GM12873 (cell line): ENCODE data around the gene TGFBR2.

Experiments
- TF ChIP-seq, protein P1 (sequence below): IDR thresholded peaks from 2 replicates; pipeline ENCODE4 v1.5.1; 2012; ENCODE audit warnings: low read depth, mild to moderate bottlenecking, moderate library complexity, low read length, control low read depth; ENCODE audit not compliant: insufficient read depth; ENCODE audit errors: missing control alignments

Gene TGFBR2

DNA sequence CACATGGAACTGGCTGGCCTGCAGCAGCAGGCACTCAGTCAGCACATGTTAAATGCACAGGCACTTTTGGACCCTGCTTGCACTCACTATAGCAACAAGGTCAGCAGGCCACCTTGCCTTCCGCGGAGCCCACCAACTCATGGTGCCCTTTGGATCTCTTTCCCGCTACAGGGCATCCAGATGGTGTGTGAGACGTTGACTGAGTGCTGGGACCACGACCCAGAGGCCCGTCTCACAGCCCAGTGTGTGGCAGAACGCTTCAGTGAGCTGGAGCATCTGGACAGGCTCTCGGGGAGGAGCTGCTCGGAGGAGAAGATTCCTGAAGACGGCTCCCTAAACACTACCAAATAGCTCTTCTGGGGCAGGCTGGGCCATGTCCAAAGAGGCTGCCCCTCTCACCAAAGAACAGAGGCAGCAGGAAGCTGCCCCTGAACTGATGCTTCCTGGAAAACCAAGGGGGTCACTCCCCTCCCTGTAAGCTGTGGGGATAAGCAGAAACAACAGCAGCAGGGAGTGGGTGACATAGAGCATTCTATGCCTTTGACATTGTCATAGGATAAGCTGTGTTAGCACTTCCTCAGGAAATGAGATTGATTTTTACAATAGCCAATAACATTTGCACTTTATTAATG is 85.0 kb downstream of the TGFBR2 start:
- TF ChIP-seq, protein P1, sequence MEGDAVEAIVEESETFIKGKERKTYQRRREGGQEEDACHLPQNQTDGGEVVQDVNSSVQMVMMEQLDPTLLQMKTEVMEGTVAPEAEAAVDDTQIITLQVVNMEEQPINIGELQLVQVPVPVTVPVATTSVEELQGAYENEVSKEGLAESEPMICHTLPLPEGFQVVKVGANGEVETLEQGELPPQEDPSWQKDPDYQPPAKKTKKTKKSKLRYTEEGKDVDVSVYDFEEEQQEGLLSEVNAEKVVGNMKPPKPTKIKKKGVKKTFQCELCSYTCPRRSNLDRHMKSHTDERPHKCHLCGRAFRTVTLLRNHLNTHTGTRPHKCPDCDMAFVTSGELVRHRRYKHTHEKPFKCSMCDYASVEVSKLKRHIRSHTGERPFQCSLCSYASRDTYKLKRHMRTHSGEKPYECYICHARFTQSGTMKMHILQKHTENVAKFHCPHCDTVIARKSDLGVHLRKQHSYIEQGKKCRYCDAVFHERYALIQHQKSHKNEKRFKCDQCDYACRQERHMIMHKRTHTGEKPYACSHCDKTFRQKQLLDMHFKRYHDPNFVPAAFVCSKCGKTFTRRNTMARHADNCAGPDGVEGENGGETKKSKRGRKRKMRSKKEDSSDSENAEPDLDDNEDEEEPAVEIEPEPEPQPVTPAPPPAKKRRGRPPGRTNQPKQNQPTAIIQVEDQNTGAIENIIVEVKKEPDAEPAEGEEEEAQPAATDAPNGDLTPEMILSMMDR, result no peak

DNA sequence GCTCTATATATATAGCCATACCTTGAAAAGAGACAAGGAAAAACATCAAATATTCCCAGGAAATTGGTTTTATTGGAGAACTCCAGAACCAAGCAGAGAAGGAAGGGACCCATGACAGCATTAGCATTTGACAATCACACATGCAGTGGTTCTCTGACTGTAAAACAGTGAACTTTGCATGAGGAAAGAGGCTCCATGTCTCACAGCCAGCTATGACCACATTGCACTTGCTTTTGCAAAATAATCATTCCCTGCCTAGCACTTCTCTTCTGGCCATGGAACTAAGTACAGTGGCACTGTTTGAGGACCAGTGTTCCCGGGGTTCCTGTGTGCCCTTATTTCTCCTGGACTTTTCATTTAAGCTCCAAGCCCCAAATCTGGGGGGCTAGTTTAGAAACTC is 85.5 kb downstream of the TGFBR2 start:
- TF ChIP-seq, protein P1, result no peak

DNA sequence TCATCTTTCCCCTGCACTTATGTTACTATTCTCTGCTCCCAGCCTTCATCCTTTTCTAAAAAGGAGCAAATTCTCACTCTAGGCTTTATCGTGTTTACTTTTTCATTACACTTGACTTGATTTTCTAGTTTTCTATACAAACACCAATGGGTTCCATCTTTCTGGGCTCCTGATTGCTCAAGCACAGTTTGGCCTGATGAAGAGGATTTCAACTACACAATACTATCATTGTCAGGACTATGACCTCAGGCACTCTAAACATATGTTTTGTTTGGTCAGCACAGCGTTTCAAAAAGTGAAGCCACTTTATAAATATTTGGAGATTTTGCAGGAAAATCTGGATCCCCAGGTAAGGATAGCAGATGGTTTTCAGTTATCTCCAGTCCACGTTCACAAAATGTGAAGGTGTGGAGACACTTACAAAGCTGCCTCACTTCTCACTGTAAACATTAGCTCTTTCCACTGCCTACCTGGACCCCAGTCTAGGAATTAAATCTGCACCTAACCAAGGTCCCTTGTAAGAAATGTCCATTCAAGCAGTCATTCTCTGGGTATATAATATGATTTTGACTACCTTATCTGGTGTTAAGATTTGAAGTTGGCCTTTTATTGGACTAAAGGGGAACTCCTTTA is 86.2 kb downstream of the TGFBR2 start:
- TF ChIP-seq, protein P1, result no peak

DNA sequence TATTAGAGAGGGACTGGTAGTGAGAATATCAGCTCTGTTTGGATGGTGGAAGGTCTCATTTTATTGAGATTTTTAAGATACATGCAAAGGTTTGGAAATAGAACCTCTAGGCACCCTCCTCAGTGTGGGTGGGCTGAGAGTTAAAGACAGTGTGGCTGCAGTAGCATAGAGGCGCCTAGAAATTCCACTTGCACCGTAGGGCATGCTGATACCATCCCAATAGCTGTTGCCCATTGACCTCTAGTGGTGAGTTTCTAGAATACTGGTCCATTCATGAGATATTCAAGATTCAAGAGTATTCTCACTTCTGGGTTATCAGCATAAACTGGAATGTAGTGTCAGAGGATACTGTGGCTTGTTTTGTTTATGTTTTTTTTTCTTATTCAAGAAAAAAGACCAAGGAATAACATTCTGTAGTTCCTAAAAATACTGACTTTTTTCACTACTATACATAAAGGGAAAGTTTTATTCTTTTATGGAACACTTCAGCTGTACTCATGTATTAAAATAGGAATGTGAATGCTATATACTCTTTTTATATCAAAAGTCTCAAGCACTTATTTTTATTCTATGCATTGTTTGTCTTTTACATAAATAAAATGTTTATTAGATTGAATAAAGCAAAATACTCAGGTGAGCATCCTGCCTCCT is 87.2 kb downstream of the TGFBR2 start:
- TF ChIP-seq, protein P1, result peak; percentile 77

DNA sequence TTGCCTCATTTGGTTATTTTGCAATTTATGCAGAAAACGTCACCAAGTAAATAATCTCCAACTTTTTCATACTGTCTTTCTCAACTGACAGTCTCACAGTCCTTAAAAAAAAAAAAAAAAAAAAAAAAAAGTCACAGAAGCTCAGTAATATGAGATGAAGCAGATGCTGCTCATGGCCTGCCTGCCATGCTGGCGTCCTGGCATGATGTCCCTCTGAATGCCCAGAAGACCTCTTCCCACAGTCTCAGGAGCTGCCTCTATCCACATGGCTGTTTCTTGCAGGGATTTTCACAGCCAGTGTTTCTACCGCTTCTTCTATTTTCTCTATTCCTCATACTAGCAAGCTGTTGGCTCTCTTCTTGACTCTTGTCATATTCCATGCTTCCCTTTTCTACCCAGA is 87.7 kb downstream of the TGFBR2 start:
- TF ChIP-seq, protein P1, result no peak

DNA sequence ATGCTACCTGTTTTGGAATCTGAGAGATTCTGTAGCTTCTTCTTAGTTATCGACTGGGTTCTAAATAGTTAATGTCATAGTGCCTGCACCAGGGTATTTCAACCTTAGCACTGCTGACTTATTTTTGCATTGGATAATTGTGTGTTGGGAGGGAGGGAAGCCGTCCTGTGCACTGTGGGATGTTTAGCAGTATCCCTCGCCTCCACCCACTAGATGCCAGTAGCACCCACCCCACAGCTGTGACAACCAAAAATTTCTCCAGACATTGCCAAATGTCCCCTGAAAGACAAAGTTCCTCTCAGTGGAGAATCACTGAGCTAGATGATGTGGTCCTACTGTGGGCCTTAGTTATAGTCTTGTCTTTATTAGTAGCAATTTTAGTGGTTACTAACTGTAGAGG is 88.3 kb downstream of the TGFBR2 start:
- TF ChIP-seq, protein P1, result no peak

DNA sequence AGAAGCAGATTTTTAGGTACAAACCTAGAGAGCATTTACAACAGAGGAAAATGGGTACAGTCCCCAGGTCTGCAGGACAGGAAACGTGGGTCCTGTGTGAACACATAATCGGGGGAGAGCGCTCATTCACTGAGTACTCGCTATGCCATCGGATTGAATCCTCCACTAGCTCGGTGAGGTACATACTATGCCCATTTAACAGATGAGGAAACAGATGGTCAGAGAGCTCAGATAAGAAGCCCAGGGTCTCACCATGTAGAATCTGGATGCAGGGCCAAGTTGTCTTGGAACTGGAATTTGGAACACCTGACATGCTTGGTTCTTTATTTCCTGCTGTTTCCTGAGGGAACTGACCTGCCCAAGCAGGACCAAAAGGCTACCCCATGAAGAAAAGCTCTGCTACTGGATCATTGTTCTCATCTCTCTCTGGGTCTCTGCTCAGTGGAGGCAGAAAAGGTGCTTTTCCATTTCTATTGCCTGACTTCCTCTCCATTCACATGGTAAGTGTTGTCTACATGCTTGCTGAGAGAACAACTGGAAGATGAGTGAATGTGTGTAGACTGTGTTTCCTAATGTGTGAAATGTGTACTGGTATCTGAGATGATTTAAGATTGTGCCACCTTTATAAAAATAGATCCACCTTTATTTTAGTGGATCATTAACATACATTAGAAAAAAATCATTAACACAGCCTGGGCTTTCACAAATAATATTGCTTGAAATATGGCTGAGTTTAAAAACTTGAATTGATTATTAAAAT is 89.1 kb downstream of the TGFBR2 start:
- TF ChIP-seq, protein P1, result no peak
